Adipose tissue (tissue), 3 donors: ENCODE results near the gene CAMK2B. TPM values are rescaled to one million over a fixed set of nuclear protein-coding genes. Genes with fewer than 3 reads are reported as not detected.

Experiments
- H3K27ac ChIP-seq: one replicate; pipeline ENCODE4 v1.5.1; 2013; ENCODE audit warnings: low read depth, low read length
- WGBS, 3 donors: extraction: QIAGEN DNeasy Blood & Tissue Kit; methylation state at CpG; one replicate each; pipeline ENCODE4 v1.1.7; 2013; 5-methylcytosine and 5-hydroxymethylcytosine counted together
- polyA plus RNA-seq, 3 donors: library from polyadenylated mRNA; stranded (reverse); fragments of 200-250 nt; gene quantifications; one replicate each; pipeline ENCODE4 v1.2.3, GENCODE V29; 2013
- donor health status: healthy with polysubstance abuse.
- donor health status: Bipolar disorder and iron deficiency.
- donor health status: healthy.

The CAMK2B gene
- 1 to 10 TPM in 1 of 3 donors, under 1 TPM in 2; 0.28 to 1.3 (median 0.56) TPM for polyA plus RNA-seq

DNA sequence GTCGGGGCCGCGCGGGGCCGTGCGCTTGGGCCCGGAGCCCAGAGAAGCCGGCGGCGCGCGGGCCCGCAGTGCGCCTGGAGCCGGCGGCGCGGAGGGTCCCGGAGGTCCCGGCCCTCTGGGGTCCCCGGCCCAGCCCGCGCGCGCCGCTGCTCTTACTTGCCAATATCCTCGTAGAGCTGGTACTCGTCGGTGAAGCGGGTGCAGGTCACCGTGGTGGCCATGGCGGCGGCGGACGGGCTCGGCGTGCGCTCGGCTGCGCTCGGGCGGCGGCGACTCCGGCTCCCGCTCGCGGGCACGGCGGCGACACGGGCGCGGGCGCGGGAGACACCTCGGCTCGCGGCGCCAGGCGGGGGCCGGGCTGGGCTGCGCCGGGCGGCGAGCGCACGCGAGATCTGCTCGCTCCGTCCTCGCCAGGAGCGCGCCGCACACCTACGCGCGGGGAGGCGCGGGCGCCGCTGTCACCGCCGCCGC, at the start of gene CAMK2B:
TSS of gene CAMK2B (minus strand) at position 394 of the 471 bp plus-strand sequence. CDS start at position 221, 173 bp downstream.
- 1 to 2% (median 1%) methylated on average over 25 to 85 of the region's 85 CpGs for WGBS, 3 donors
- H3K27ac ChIP-seq: no peak within 1 kb of the TSS

DNA sequence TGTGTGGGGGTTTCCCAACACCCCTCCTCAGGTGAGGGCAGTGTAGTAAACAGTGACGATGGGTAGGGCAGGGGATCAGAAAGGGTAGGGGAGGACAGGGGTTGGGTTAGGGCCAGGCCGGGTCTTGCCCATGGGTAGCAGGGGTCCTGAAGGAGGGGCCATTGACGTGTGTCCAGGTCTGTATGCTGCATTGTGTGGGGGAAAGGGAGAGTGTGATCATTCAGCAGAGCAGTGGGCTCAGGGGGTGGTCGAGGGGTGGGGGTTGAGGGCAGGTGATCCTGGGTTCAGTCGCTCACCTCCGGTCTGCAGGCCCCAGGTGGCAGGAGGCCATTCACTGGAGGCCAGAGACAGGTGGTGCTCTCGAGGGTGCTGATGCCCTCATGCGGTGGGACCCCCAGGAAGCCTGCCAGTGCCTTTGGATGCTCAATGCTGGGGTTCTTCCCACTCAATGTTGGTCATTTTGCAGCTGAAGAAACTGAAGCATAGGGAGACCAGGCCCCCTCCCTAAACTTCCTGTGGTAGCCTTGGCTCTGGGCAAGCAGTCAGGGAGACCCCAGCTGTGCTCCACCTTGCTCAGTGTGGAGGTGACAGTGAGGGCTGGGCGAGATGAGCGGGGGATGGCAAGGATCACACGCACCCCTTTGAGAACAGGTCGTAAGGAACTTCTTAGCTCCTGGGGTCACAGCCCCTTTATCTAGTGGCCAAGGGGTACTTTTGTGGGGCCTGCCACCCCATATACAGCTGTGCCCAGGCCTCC, 48.8 kb upstream of the CAMK2B start:
- H3K27ac ChIP-seq: no peak overlapping the region
- 67 to 76% (median 75%) methylated on average over 12 of the region's 12 CpGs for WGBS, 3 donors

DNA sequence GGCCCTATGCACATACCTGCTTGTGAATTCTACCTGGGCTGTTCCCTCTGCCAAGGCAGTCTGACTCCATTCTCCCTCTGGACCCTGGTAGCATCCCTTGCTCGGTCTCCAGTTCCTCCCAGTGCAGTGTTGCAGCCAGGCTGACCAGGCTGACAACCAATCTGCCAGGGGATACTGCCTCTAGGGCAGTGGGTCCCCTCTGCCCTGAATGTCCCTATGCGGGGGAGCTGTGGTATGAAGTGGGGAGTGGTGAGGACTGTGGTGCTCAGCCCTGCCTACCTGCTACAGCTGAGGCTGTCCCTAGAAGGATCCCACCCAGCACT, 48.0 kb upstream of the CAMK2B start:
- H3K27ac ChIP-seq: no peak overlapping the region
- 77 to 83% (median 77%) methylated on average over 2 of the region's 2 CpGs for WGBS, 3 donors

DNA sequence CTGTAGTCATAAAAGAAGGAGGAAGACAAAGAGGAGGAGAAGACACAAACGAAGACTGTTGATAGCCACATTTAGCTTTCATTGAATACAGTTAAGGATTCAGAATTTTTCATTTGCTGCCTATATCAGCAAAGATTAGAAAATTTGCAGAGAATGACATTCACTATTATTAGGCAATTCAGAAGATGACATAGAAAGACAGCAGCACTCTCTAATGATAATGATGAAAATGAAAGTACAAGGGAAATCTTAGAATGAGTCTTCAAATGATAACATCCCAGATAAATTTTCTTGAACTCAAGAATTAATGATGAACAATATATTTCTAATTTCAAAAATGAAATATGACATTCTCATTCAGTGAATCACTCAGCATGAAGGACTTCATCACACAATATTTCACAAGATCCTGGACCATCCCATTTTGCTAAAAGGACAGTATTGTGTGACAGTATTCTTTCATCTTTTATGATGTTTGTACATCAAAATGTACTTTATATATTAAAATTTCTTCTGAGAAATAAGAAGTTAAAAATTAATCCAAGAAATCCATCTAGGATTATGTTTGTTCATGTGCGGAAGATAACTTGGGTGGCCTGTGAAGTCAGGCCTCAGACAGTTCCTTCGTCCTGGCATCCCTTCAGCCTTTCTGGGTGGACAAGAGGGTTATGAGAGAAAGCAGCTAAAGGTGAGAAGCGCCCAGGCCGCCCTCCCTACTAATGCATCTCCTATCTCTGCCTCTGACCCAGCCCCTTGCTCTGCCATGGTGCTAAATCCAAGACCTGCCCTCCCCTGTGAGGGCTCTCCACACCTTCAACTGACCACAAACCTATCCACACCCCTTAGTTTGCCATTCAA, 47.4 kb upstream of the CAMK2B start:
- 65 to 80% (median 67%) methylated on average over 5 of the region's 5 CpGs for WGBS, 3 donors
- H3K27ac ChIP-seq: no peak overlapping the region

DNA sequence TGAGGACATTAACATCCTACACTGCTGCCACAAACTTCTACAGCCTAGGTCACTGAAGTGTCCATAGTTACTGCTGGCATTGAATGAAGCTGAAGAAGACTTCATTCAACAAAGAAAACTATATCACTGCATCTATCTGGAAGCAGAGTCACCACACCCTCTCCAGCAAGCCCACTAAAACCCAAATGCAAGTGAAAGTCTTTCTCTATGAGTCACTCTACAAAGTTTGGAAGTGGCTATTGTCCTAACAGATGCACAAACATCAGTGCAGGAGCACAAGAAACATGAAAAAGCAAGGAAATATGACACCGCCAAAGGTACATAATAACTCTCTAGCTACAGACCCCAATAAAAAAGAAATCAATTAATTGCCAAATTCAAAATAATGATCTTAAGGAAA, 43.5 kb upstream of the CAMK2B start:
- no peak overlapping the region for H3K27ac ChIP-seq
- WGBS, 3 donors: 96 to 98% (median 97%) methylated on average over 1 of the region's 1 CpG

DNA sequence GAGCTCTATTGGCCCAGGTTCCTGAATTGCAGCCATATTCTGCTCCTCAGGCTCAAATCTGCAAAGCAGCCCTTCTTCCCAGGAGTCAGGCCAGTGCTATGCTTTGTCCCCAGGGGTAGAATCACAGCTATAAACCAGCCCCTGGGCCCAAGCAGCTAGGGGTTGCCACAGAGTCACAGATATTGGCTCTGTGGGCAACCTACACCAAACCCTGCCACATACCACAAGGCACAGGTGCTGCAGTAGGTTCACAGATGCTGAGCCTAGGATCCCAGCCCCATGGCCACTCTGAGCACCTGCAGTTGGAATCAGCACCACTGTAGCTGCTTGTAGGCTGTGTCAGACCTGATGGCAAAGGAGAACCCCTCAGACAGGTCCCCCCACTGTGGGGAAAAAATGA, 43.1 kb upstream of the CAMK2B start:
- H3K27ac ChIP-seq: no peak overlapping the region

DNA sequence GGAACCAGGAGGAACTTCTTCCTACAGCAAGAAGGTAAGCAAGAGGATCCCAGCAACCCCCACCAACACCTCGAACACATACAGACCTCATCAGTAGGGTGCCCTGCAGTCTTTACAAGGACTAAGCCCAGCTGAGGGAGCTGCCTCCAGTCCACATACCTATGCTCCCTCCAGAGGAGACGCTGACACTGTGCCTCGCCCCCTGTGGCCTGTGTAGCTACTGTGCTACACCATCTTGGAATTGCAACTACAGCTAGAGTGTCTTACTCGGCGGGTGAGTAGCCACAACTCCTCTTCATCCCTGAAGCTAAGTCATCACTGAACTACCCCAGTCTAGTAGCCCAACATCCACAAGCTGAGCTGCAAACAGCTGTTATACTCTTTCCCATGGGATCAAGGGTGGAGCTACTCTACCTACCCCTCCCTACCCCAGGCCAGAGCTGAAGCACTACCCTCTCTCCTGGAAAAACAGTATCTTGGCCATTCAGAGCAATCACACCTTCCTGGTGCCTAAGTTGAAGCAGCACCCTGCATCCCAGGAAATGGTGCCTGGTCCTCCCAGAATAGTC, 42.2 kb upstream of the CAMK2B start:
- WGBS, 3 donors: 78 to 87% (median 78%) methylated on average over 5 of the region's 5 CpGs
- no peak overlapping the region for H3K27ac ChIP-seq

DNA sequence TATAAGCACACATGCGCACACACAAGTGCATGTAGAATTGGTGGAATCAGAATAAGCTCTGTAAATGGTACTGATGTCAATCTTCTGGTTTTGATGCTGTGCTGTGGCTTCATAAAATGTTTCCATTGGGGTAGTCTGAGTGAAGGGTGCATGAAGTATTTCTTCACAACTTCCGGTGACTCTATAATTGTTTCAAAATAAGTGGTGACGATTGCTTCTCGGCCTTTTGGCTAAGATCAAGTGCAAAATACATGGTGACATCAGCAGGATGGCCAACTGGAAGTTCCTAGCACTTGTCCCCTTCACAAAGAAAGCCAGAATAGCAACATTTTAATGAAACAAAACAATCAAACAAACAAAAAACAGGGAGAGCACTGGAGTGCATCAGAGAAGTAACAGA, 41.6 kb upstream of the CAMK2B start:
- WGBS, 3 donors: 60 to 91% (median 74%) methylated on average over 4 of the region's 4 CpGs

DNA sequence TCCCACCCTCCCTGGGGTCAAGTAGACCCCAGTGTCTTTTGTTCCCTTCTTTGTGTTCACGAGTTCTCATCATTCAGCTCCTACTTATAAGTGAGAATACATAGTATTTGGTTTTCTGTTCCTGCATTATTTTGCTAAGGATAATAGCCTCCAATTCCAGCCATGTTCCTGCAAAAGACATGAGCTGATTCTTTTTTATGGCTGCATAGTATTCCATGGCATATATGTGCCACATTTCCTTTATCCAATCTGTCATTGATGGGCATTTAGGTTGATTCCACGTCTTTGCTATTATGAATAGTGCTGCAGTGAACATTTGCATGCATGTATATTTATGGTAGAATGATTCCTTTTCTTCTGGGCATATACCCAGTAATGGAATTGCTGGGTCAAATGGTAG, 28.3 kb upstream of the CAMK2B start:
- WGBS, 3 donors: 55 to 60% (median 59%) methylated on average over 2 of the region's 2 CpGs
- H3K27ac ChIP-seq: no peak overlapping the region

More for the DNA sequence above, 41.6 kb upstream of the CAMK2B start:
- no peak overlapping the region for H3K27ac ChIP-seq

DNA sequence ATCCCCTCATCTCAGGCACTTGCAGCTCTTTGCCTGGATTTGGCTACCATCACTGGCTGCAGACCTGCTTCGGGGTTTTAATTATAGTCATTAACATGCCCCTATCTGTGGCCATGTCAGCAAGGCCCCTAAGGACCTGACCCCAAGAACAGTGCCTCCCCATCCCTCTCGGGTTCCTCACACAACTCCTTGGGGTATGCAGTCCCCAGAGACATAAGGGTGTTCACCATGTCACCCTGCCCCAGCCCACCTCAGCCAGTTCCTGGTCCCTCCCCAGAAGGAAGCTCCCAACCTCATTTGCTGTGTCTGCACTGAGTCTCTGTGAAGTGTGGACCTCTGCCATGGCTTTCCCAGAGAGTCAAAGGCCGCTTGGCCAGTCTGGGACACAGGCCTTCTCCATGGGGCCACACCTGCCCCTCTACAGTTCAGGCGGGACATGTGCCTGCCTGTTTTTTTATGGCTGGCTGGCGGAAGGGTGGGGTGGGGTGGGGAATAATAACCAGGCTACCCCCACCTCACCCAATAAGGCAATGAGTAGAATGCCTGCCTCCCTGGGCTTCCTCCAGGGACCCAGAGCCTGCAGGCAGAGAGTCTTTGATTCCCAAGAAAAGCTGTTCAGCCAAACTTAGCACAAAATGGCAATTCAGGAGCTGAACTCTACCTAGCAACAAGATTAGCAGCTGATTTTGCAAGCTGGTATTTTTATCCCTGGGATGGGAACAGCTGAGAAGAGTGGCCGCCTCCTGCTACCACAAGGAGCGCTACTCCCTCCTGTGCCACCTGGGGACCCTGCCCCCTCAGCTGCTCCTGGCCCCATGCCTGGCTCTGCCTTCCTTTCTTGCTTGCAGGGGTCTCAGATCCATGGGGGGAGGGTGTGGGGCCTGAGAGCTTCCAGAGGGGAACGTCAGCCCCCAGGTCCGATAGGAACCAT, 23.7 kb upstream of the CAMK2B start:
- no peak overlapping the region for H3K27ac ChIP-seq
- 74 to 78% (median 75%) methylated on average over 9 of the region's 9 CpGs for WGBS, 3 donors

DNA sequence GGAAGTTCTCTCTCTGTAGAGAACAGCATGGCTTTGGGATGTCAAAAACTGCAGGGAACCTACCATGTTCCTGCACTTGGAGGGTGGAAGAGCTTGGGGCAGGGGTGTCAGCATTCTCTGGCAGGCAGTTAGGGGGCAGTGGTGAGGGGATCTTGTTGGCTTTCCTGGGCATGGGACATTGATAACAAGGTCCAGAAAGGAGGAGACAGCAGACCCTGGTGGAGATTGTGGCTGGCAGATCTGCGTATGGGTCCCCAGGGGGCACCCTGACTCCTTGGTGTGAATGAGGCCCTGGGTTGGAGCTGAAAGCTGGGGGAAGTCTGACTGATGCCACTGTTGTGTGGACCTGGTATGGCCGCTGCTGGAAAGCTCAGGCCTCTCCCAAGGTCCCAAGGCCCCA, 22.9 kb upstream of the CAMK2B start:
- no peak overlapping the region for H3K27ac ChIP-seq
- 86 to 100% (median 86%) methylated on average over 2 of the region's 2 CpGs for WGBS, 3 donors

DNA sequence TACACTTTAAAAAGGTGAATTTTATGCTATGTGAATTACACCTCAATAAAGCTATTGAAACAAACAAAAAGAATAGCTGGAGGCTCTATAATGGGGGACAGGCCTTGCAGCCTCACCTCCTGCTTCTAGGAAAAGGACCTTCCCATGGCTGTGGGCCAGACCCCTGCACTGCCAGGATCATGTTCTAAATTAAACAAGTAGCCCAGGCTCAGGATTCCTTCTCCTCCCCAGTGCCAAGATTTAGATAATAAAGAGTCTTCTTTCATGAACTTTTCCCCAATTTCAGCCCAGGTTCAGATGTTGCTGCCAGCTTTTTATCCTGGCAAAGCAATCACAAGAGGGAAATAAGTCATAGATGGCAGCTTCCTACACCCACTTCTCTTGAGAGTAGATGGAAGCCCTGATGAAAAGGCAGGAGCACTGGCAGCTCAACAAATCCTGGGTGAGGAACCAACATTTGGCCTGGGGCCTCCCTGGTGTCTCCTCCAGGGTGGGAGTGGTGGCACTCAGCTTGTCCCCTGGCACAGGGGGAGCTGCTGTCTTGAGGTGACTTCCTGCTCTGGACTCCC, 22.2 kb upstream of the CAMK2B start:
- no peak overlapping the region for H3K27ac ChIP-seq

DNA sequence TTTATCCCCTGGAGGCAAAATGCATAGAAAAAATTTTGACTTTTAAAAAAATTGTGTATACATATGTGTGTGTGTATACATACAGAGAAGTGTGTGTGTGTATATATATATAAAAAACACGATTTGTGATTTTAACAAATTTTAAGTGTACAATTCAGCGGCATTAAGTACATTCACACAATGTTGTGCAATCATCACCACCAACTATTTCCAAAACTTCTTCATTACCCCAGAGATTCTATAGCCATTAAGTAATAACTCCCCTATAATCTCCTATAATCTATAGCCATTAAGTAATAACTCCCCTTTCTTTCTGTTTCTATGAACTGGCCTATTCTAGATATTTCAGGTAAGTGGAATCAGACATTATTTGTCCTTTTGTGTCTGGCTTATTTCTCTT, 20.7 kb upstream of the CAMK2B start:
- 88 to 94% (median 91%) methylated on average over 2 of the region's 2 CpGs for WGBS, 3 donors
- H3K27ac ChIP-seq: no peak overlapping the region

DNA sequence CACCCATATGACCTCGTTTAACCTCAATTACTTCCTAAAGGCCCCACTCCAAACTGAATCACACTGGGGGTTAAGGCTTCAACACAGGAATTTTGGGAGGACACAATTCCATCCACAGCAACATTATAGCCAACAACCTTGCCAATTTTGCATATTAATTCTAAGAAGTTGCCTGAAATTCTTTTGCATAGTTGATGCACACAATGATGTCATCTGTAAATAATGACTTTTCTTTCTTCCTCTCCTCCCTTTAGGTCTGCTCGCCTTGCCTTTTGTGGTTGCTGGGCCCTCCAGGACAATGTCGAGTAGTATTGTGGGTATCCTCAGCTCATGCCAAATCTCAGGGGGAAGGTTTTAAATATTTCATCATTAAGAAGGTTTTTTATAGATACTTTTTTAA, 16.0 kb upstream of the CAMK2B start:
- no peak overlapping the region for H3K27ac ChIP-seq
- 63 to 79% (median 77%) methylated on average over 3 of the region's 3 CpGs for WGBS, 3 donors

DNA sequence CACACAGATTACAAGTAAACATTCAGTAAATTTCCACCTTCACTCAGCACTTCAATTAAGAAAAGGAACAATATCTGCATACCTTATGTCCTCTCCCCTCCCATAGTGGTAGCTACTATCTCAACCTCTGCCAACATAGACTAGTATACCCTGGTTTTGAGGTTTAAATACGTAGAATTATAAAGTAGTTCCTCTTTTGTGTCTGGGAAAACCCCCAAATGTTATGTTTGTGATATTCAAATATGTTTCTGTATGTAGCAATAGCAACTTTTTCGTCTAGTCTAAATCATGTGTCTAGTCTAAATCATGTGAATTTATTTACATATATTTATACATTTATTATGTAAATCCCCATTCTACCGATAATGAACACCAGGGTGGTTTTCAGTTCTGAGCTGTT, 13.2 kb upstream of the CAMK2B start:
- H3K27ac ChIP-seq: no peak overlapping the region
- 64 to 74% (median 72%) methylated on average over 3 of the region's 3 CpGs for WGBS, 3 donors

DNA sequence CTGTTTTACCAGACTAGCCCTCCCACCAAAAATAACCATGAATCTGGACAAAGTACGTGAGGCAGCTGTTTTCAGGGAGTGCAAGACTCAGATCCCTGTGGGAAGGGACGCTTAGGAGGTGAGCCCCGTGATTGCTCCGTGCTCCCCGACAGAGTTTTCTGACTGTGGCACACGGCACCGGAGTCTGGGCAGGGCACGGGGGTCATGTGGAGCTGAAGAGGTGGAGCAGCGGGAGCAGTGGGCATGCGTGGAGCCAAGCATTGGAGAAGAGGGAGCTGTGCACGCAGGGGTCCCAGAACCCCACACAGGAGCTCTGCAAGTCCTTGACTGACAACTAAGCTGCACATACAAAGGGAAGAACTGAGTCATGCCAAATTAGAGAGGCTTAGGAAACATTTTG, 11.1 kb upstream of the CAMK2B start:
- no peak overlapping the region for H3K27ac ChIP-seq
- 89 to 92% (median 89%) methylated on average over 11 of the region's 11 CpGs for WGBS, 3 donors

DNA sequence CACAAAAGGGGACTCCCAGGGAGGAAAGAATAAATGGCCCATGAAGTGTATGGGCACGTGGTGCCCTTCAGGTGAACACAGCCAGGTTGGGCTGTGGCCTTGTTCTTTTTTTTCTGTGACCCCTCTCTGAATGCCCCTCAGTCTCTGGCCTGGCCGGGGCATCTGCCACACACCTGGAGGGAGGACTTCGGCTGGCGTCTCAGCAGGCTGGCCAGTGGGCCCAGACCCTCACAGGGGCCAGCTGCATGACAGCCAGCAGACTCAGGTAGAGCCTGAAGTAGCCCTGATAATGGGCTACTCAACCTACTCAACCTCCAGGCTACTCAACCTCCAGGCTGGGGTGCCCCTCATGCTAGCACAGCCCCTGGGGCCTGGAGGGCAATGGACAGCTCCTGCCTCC, 9.8 kb upstream of the CAMK2B start:
- 78 to 92% (median 91%) methylated on average over 4 of the region's 4 CpGs for WGBS, 3 donors
- no peak overlapping the region for H3K27ac ChIP-seq

DNA sequence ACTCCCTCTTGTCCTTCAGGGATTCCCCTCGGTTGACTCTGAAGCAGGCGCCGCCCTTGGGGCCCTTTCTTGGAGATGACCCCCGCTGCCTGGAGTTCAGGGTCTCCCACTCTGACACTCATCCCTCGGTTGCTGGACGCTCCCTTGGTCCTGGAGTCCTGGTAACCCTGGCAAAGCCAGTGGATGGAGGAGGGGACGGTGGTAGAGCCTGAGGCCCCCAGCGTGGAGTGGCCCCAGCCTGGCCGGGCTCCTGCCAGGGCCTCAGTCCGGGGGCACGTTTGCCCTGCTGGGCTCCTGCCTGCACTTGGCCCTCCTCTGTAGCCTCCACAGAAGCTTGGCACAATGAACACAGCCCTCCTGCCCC, 9.3 kb upstream of the CAMK2B start:
- WGBS, 3 donors: 83 to 87% (median 83%) methylated on average over 9 to 11 of the region's 11 CpGs
- no peak overlapping the region for H3K27ac ChIP-seq
